Kidney (tissue), 14 donors: ENCODE results near the gene IGLL5. TPM values are rescaled to one million over a fixed set of nuclear protein-coding genes. Genes with fewer than 3 reads are reported as not detected.

Experiments
- DNase-seq, 5 donors: peaks; one replicate each; pipeline ENCODE4 v3.0.0-alpha.2; 2013 to 2020
- FAIRE-seq: peaks from 2 replicates; lab custom pipeline; 2012; peaks lifted over from hg19 to GRCh38; lab: Jason Lieb, UNC
- H3K27ac ChIP-seq, 2 donors: one replicate each; pipeline ENCODE4 v1.7.0; 2013; ENCODE audit warnings: low read depth in 2 of 2, low read length in 2 of 2, inconsistent platforms in 1 of 2
- H3K27me3 ChIP-seq: one replicate; pipeline ENCODE4 v1.7.1; 2013; ENCODE audit warnings: low read length, inconsistent platforms; ENCODE audit not compliant: control insufficient read depth, insufficient read depth
- H3K36me3 ChIP-seq, 3 donors: one replicate each; pipeline versions ENCODE4 v1.7.0 to v1.7.1; 2013; ENCODE audit warnings: low read length in 3 of 3, control low read depth in 1 of 3, inconsistent platforms in 1 of 3; ENCODE audit not compliant: insufficient read depth in 3 of 3, control insufficient read depth in 2 of 3
- H3K4me1 ChIP-seq, 3 donors: one replicate each; pipeline versions ENCODE4 v1.7.0 to v1.7.1; 2013; ENCODE audit warnings: low read length in 3 of 3, inconsistent platforms in 1 of 3, low read depth in 1 of 3; ENCODE audit not compliant: control insufficient read depth in 2 of 3, insufficient read depth in 2 of 3
- H3K4me3 ChIP-seq, 3 donors: one replicate each; pipeline versions ENCODE4 v1.7.0 to v1.8.1; 2013; ENCODE audit warnings: low read length in 3 of 3, control low read depth in 1 of 3, inconsistent platforms in 1 of 3
- H3K9ac ChIP-seq, 3 donors: one replicate each; pipeline versions ENCODE4 v1.7.0 to v1.7.1; 2013; ENCODE audit warnings: low read length in 3 of 3, control low read depth in 1 of 3, inconsistent platforms in 1 of 3
- H3K9me3 ChIP-seq, 3 donors: one replicate each; pipeline versions ENCODE4 v1.7.0 to v1.7.1; 2013; ENCODE audit warnings: low read length in 3 of 3, control low read depth in 1 of 3, inconsistent platforms in 1 of 3; ENCODE audit not compliant: control insufficient read depth in 2 of 3, insufficient read depth in 1 of 3
- CTCF ChIP-seq: IDR thresholded peaks from 3 replicates; pipeline ENCODE4 v1.5.1; 2012; ENCODE audit warnings: mild to moderate bottlenecking, moderate library complexity, borderline replicate concordance; ENCODE audit not compliant: insufficient read depth; ENCODE audit errors: extremely low read depth
- intact Hi-C: fragments of 100-400 bp; cut with DNase I; formaldehyde crosslinking; loops from one replicate; pipeline ENCODE4 v1.11.1; 2022
- polyA plus RNA-seq: library from polyadenylated mRNA; stranded (reverse); fragments of 350-450 nt; fragmentation: Illumina TruSeq; extraction: RNeasy Lipid Tissue Mini Kit (QIAGEN cat#74804); gene quantifications from one replicate; pipeline ENCODE4 v1.2.3, GENCODE V29; 2014; ENCODE audit warnings: low read depth, low replicate concordance; ENCODE audit not compliant: insufficient read depth
- total RNA-seq: library from RNA; stranded (reverse); fragmentation: NEBNext Ultra II Directional; extraction: Animal tissue kit (Norgen Biotek cat#: 25700); gene quantifications from one replicate; pipeline ENCODE4 v1.2.1, GENCODE V29; 2021
- donor health status: control.
- donor health status: control.
- donor health status: control.
- donor health status: control.
- donor health status: control.
- donor health status: DM: yes; HTN: yes; CAD: no.
- donor health status: Normal renal cell carcinoma (clear cell type).

The IGLL5 gene
- total and polyA plus RNA-seq, 2 donors from 2014 or later: 1.9 to 103 TPM

DNA sequence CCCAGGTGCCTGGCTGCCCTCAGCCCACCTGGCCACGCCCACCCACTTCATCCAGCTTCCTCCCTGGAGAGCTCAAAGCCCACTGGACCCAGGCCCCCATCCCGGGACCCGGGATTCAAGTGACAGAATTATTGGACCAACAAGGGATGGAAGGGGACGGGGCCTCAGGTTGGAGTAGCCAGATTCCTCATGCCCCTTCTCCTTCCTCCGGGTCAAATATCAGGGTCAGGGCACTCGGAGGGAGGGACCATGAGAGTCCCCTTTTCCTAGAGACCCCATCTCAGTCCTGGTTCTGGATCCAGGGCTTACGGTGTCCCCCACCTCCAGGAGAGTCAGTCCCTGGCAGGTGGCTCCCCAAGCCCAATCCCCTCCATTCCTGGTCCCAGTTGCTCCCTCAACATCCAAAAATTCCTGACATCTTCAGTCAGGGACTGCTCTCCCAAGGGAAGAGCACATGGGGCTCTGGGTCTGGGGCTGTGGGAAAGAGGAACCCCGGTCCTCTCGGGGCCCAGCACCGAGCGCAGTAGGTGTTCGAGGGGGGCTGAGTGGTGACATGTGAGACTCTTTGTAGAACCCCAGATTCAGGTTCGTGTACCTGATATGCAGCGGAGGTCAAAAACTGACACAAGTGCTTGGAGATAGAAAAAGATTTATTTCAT is 37.7 kb downstream of the IGLL5 start:
- no peak for TF ChIP-seq CTCF
- no peaks in the 10 kb centered on the region for H3K9me3 ChIP-seq
- FAIRE-seq: no peak
- no peaks in the 10 kb centered on the region for H3K27me3 ChIP-seq
- intact Hi-C loops: no loop called here
- no peak overlapping the region for H3K27ac ChIP-seq
- H3K4me3 ChIP-seq: no peak overlapping the region
- H3K4me1 ChIP-seq: no peaks in the 10 kb centered on the region
- no peak overlapping the region for H3K9ac ChIP-seq
- peak in 1 of 5 donors; percentile 6 for DNase-seq
- H3K36me3 ChIP-seq: no peaks in the 10 kb centered on the region

GRCh38 chr22:22925805-22926369 is 38.3 kb downstream of the IGLL5 start:
- intact Hi-C loops: no loop called here
- DNase-seq (peak in 4 of 5 donors; percentile 2 to 54 (median 38)), FAIRE-seq (no peak)
- no peak for TF ChIP-seq CTCF
- Histone ChIP-seq H3K4me3 (no peak overlapping the region), H3K36me3 (no peaks in the 10 kb centered on the region), H3K9me3 (no peaks in the 10 kb centered on the region), H3K9ac (no peak overlapping the region), H3K27me3 (no peaks in the 10 kb centered on the region), H3K27ac (no peak overlapping the region), H3K4me1 (no peaks in the 10 kb centered on the region)

DNA sequence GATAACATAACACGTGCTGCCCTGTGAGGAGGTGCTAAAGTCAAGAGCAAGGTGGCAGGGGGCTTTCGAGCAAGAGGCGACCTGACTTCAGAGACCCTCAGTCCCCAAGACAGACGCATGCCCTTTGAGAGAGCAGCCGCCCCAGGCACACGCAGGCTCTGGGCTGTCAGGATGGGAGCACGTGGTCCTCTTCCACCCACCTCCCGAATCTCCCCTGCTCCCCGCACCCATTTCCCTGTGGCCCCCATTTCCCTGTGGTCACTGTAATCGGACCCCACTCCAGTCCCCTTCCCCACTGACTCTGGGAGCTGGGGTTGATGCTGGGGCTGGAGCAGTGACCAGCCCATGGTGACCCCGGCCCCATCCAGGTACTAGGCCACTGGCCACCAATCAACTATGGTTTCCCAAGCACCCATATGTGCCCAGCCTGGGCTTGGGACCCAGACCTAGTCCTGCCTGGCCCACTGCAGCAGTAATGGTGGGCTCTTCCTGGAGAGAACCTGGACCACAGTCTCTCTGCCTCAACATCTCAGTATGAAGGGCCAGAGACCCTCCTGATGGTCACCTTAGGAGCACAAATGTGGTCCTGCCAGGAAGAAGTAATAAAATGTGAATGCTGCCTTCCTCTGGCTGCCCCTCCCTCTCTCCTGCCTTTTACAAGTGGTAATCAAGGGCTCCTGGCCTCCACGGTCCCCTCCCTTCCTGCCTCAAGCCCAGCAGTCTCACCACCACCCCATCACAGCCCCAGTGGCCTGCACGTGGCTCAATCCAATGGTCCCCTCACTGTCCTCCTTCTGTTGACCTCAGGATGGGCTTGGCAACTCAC is 39.0 kb downstream of the IGLL5 start:
- H3K9ac ChIP-seq: no peak overlapping the region
- no peak overlapping the region for H3K27ac ChIP-seq
- DNase-seq: peak in 1 of 5 donors; percentile 47
- TF ChIP-seq CTCF: no peak
- H3K36me3 ChIP-seq: no peaks in the 10 kb centered on the region
- no peaks in the 10 kb centered on the region for H3K4me1 ChIP-seq
- FAIRE-seq: no peak
- H3K27me3 ChIP-seq: no peaks in the 10 kb centered on the region
- H3K9me3 ChIP-seq: no peaks in the 10 kb centered on the region
- no peak overlapping the region for H3K4me3 ChIP-seq
- intact Hi-C loops: no loop called here
